Gastroesophageal sphincter (tissue), 3 donors: ENCODE data around the gene IL10.

Experiments used
- CTCF ChIP-seq, 4 experiments: fragments of 200-600 bp in 2 of 4; fragments of 450-650 bp in 2 of 4; sonication (generic) in 1 of 4; IDR thresholded peaks; one replicate each; pipeline ENCODE4 v1.5.1; 2017 to 2019; ENCODE audit warnings: antibody characterized with exemption in 4 of 4, mild to moderate bottlenecking in 2 of 4, moderate library complexity in 2 of 4
- EP300 ChIP-seq: sonication (generic); formaldehyde crosslinking; IDR thresholded peaks from one replicate; pipeline ENCODE4 v1.6.1; 2017; ENCODE audit warnings: antibody characterized with exemption, mild to moderate bottlenecking
- POLR2A ChIP-seq, 2 donors: fragments of 450-650 bp; IDR thresholded peaks; one replicate each; pipeline ENCODE4 v1.6.1; 2017; ENCODE audit warnings: antibody characterized with exemption in 2 of 2, mild to moderate bottlenecking in 2 of 2, moderate library complexity in 1 of 2

- TF ChIP-seq CTCF (IDR thresholded peaks at IDR 0.05) (no peak), POLR2A (IDR thresholded peaks at IDR 0.05) (no peak), EP300 (no peak)
These were observed 18.3 kb downstream of the IL10 start for GRCh38 chr1:206754011-206754410.
